ENCODE measurements around the gene EVA1C.
"Not testable (repeated sequence)": the region's sequence is repeated elsewhere in the genome, so short reads cannot be mapped to it uniquely, and the experiment has no call there.

EVA1C gene

GRCh38 chr21:32534113-32534512, 121.6 kb downstream of the EVA1C start:
- Histone ChIP-seq H3K4me3 (ENCODE audit: low read depth, low read length) (no peak overlapping the region), H3K9me3 (ENCODE audit: control insufficient read depth, insufficient read depth, low read depth, low read length) (peaks cover 13% of the 10 kb centered on the region), H3K36me3 (ENCODE audit: control insufficient read depth, insufficient read depth, low read length) (no peaks in the 10 kb centered on the region), H3K27ac (ENCODE audit: low read depth, low read length) (no peak overlapping the region), H3K27me3 (ENCODE audit: control insufficient read depth, insufficient read depth, low read length) (no peaks in the 10 kb centered on the region), H3K4me1 (ENCODE audit: control insufficient read depth, insufficient read depth, low read length) (peaks cover 5% of the 10 kb centered on the region), H3K9ac (ENCODE audit: low read length) (no peak overlapping the region)

GRCh38 chr21:32535612-32536011, 123.1 kb downstream of the EVA1C start:
- H3K27me3 ChIP-seq (ENCODE audit: control insufficient read depth, insufficient read depth, low read length), result no peaks in the 10 kb centered on the region
- no peak overlapping the region for H3K4me3 ChIP-seq (ENCODE audit: low read depth, low read length)
- no peak overlapping the region for H3K9ac ChIP-seq (ENCODE audit: low read length)
- H3K27ac ChIP-seq (ENCODE audit: low read depth, low read length), result no peak overlapping the region
- no peaks in the 10 kb centered on the region for H3K36me3 ChIP-seq (ENCODE audit: control insufficient read depth, insufficient read depth, low read length)
- peaks cover 5% of the 10 kb centered on the region for H3K4me1 ChIP-seq (ENCODE audit: control insufficient read depth, insufficient read depth, low read length)
- peaks cover 2% of the 10 kb centered on the region for H3K9me3 ChIP-seq (ENCODE audit: control insufficient read depth, insufficient read depth, low read depth, low read length)

- peaks cover 5% of the 10 kb centered on the region for H3K4me1 ChIP-seq (ENCODE audit: control insufficient read depth, insufficient read depth, low read length)
- no peak overlapping the region for H3K4me3 ChIP-seq (ENCODE audit: low read depth, low read length)
- no peak overlapping the region for H3K9ac ChIP-seq (ENCODE audit: low read length)
- H3K27me3 ChIP-seq (ENCODE audit: control insufficient read depth, insufficient read depth, low read length), result no peaks in the 10 kb centered on the region
- no peaks in the 10 kb centered on the region for H3K9me3 ChIP-seq (ENCODE audit: control insufficient read depth, insufficient read depth, low read depth, low read length)
- no peak overlapping the region for H3K27ac ChIP-seq (ENCODE audit: low read depth, low read length)
- no peaks in the 10 kb centered on the region for H3K36me3 ChIP-seq (ENCODE audit: control insufficient read depth, insufficient read depth, low read length)
Measured at GRCh38 chr21:32537569-32537881, 125.0 kb downstream of the EVA1C start.

- no peak overlapping the region for H3K27ac ChIP-seq (ENCODE audit: low read depth, low read length)
- no peak overlapping the region for H3K4me3 ChIP-seq (ENCODE audit: low read depth, low read length)
- no peaks in the 10 kb centered on the region for H3K9me3 ChIP-seq (ENCODE audit: control insufficient read depth, insufficient read depth, low read depth, low read length)
- no peak overlapping the region for H3K9ac ChIP-seq (ENCODE audit: low read length)
- H3K4me1 ChIP-seq (ENCODE audit: control insufficient read depth, insufficient read depth, low read length), result peaks cover 5% of the 10 kb centered on the region
- H3K27me3 ChIP-seq (ENCODE audit: control insufficient read depth, insufficient read depth, low read length), result no peaks in the 10 kb centered on the region
- no peaks in the 10 kb centered on the region for H3K36me3 ChIP-seq (ENCODE audit: control insufficient read depth, insufficient read depth, low read length)
Measured at GRCh38 chr21:32538147-32538792, 125.8 kb downstream of the EVA1C start.

GRCh38 chr21:32539378-32539777, 126.9 kb downstream of the EVA1C start:
- no peak overlapping the region for H3K27ac ChIP-seq (ENCODE audit: low read depth, low read length)
- H3K9ac ChIP-seq (ENCODE audit: low read length), result no peak overlapping the region
- no peaks in the 10 kb centered on the region for H3K9me3 ChIP-seq (ENCODE audit: control insufficient read depth, insufficient read depth, low read depth, low read length)
- H3K27me3 ChIP-seq (ENCODE audit: control insufficient read depth, insufficient read depth, low read length), result no peaks in the 10 kb centered on the region
- H3K4me1 ChIP-seq (ENCODE audit: control insufficient read depth, insufficient read depth, low read length), result peaks cover 5% of the 10 kb centered on the region
- no peak overlapping the region for H3K4me3 ChIP-seq (ENCODE audit: low read depth, low read length)
- H3K36me3 ChIP-seq (ENCODE audit: control insufficient read depth, insufficient read depth, low read length), result no peaks in the 10 kb centered on the region

- H3K4me3 ChIP-seq (ENCODE audit: low read depth, low read length); H3K4me1 ChIP-seq (ENCODE audit: control insufficient read depth, insufficient read depth, low read length); H3K9me3 ChIP-seq (ENCODE audit: control insufficient read depth, insufficient read depth, low read depth, low read length); H3K9ac ChIP-seq (ENCODE audit: low read length); H3K27me3 ChIP-seq (ENCODE audit: control insufficient read depth, insufficient read depth, low read length); H3K27ac ChIP-seq (ENCODE audit: low read depth, low read length); H3K36me3 ChIP-seq (ENCODE audit: control insufficient read depth, insufficient read depth, low read length): not testable (repeated sequence)
Measured at GRCh38 chr21:32543056-32543455, 130.6 kb downstream of the EVA1C start.

GRCh38 chr21:32543975-32544374, 131.5 kb downstream of the EVA1C start:
- Histone ChIP-seq H3K36me3 (ENCODE audit: control insufficient read depth, insufficient read depth, low read length) (no peaks in the 10 kb centered on the region), H3K4me3 (ENCODE audit: low read depth, low read length) (no peak overlapping the region), H3K27me3 (ENCODE audit: control insufficient read depth, insufficient read depth, low read length) (no peaks in the 10 kb centered on the region), H3K9me3 (ENCODE audit: control insufficient read depth, insufficient read depth, low read depth, low read length) (no peaks in the 10 kb centered on the region), H3K4me1 (ENCODE audit: control insufficient read depth, insufficient read depth, low read length) (no peaks in the 10 kb centered on the region), H3K27ac (ENCODE audit: low read depth, low read length) (no peak overlapping the region), H3K9ac (ENCODE audit: low read length) (no peak overlapping the region)

GRCh38 chr21:32544697-32545096, 132.2 kb downstream of the EVA1C start:
- Histone ChIP-seq H3K4me3 (ENCODE audit: low read depth, low read length) (no peak overlapping the region), H3K4me1 (ENCODE audit: control insufficient read depth, insufficient read depth, low read length) (no peaks in the 10 kb centered on the region), H3K9ac (ENCODE audit: low read length) (no peak overlapping the region), H3K27me3 (ENCODE audit: control insufficient read depth, insufficient read depth, low read length) (no peaks in the 10 kb centered on the region), H3K9me3 (ENCODE audit: control insufficient read depth, insufficient read depth, low read depth, low read length) (no peaks in the 10 kb centered on the region), H3K27ac (ENCODE audit: low read depth, low read length) (no peak overlapping the region), H3K36me3 (ENCODE audit: control insufficient read depth, insufficient read depth, low read length) (no peaks in the 10 kb centered on the region)

GRCh38 chr21:32545948-32546441, 133.5 kb downstream of the EVA1C start:
- Histone ChIP-seq H3K27ac (ENCODE audit: low read depth, low read length) (no peak overlapping the region), H3K36me3 (ENCODE audit: control insufficient read depth, insufficient read depth, low read length) (no peaks in the 10 kb centered on the region), H3K9ac (ENCODE audit: low read length) (no peak overlapping the region), H3K4me3 (ENCODE audit: low read depth, low read length) (no peak overlapping the region), H3K4me1 (ENCODE audit: control insufficient read depth, insufficient read depth, low read length) (no peaks in the 10 kb centered on the region), H3K9me3 (ENCODE audit: control insufficient read depth, insufficient read depth, low read depth, low read length) (no peaks in the 10 kb centered on the region), H3K27me3 (ENCODE audit: control insufficient read depth, insufficient read depth, low read length) (no peaks in the 10 kb centered on the region)

GRCh38 chr21:32547018-32547417, 134.5 kb downstream of the EVA1C start:
- no peak overlapping the region for H3K9ac ChIP-seq (ENCODE audit: low read length)
- no peak overlapping the region for H3K27ac ChIP-seq (ENCODE audit: low read depth, low read length)

GRCh38 chr21:32548978-32549377, 136.5 kb downstream of the EVA1C start:
- Histone ChIP-seq H3K27ac (ENCODE audit: low read depth, low read length) (no peak overlapping the region), H3K4me1 (ENCODE audit: control insufficient read depth, insufficient read depth, low read length) (peaks cover 8% of the 10 kb centered on the region), H3K27me3 (ENCODE audit: control insufficient read depth, insufficient read depth, low read length) (no peaks in the 10 kb centered on the region), H3K36me3 (ENCODE audit: control insufficient read depth, insufficient read depth, low read length) (no peaks in the 10 kb centered on the region), H3K9me3 (ENCODE audit: control insufficient read depth, insufficient read depth, low read depth, low read length) (no peaks in the 10 kb centered on the region), H3K9ac (ENCODE audit: low read length) (no peak overlapping the region), H3K4me3 (ENCODE audit: low read depth, low read length) (no peak overlapping the region)

More at GRCh38 chr21:32547018-32547417, 134.5 kb downstream of the EVA1C start:
- peaks cover 4% of the 10 kb centered on the region for H3K4me1 ChIP-seq (ENCODE audit: control insufficient read depth, insufficient read depth, low read length)
- no peak overlapping the region for H3K4me3 ChIP-seq (ENCODE audit: low read depth, low read length)
- H3K9me3 ChIP-seq (ENCODE audit: control insufficient read depth, insufficient read depth, low read depth, low read length), result no peaks in the 10 kb centered on the region
- no peaks in the 10 kb centered on the region for H3K36me3 ChIP-seq (ENCODE audit: control insufficient read depth, insufficient read depth, low read length)
- H3K27me3 ChIP-seq (ENCODE audit: control insufficient read depth, insufficient read depth, low read length), result no peaks in the 10 kb centered on the region

- peaks cover 8% of the 10 kb centered on the region for H3K4me1 ChIP-seq (ENCODE audit: control insufficient read depth, insufficient read depth, low read length)
- no peak overlapping the region for H3K4me3 ChIP-seq (ENCODE audit: low read depth, low read length)
- no peaks in the 10 kb centered on the region for H3K9me3 ChIP-seq (ENCODE audit: control insufficient read depth, insufficient read depth, low read depth, low read length)
- H3K36me3 ChIP-seq (ENCODE audit: control insufficient read depth, insufficient read depth, low read length), result no peaks in the 10 kb centered on the region
- no peak overlapping the region for H3K27ac ChIP-seq (ENCODE audit: low read depth, low read length)
- H3K27me3 ChIP-seq (ENCODE audit: control insufficient read depth, insufficient read depth, low read length), result no peaks in the 10 kb centered on the region
- no peak overlapping the region for H3K9ac ChIP-seq (ENCODE audit: low read length)
Measured at GRCh38 chr21:32549440-32549839, 136.9 kb downstream of the EVA1C start.

Data from HUES6 (cell line).